Bronchial epithelial cell (primary cell): ENCODE data around the gene AUTS2. TPM values are rescaled to one million over a fixed set of nuclear protein-coding genes. Genes with fewer than 3 reads are reported as not detected.

Experiments used
- DNase-seq: peaks from one replicate; pipeline ENCODE4 v3.0.0-alpha.2; 2010; ENCODE audit warnings: low read depth
- FAIRE-seq: peaks from 2 replicates; lab custom pipeline; 2011; peaks lifted over from hg19 to GRCh38; lab: Jason Lieb, UNC
- H3K27me3 ChIP-seq: 2 replicates; pipeline ENCODE4 v1.5.1; 2011; ENCODE audit warnings: low read length; ENCODE audit not compliant: control insufficient read depth, insufficient read depth
- H3K36me3 ChIP-seq: 2 replicates; pipeline ENCODE4 v1.5.1; 2011; ENCODE audit warnings: low read length; ENCODE audit not compliant: control insufficient read depth, insufficient read depth
- H3K4me3 ChIP-seq: 2 replicates; pipeline ENCODE4 v1.5.1; 2011; ENCODE audit warnings: mild to moderate bottlenecking, low read depth, low read length, control low read depth
- total RNA-seq: library from RNA; depleted of rRNA; stranded (reverse); fragments of >200 nt; gene quantifications from 2 replicates; pipeline ENCODE4 v1.2.1, GENCODE V29; 2014
- TF ChIP-seq, protein P1 (sequence below): IDR thresholded peaks from 2 replicates; pipeline ENCODE4 v1.5.1; 2011; ENCODE audit warnings: mild to moderate bottlenecking, moderate library complexity, low read length, control low read depth, inconsistent platforms; ENCODE audit not compliant: insufficient read depth, severe bottlenecking

AUTS2 gene
- total RNA-seq, 1 donor from 2014 or later: 9.5 TPM

DNA sequence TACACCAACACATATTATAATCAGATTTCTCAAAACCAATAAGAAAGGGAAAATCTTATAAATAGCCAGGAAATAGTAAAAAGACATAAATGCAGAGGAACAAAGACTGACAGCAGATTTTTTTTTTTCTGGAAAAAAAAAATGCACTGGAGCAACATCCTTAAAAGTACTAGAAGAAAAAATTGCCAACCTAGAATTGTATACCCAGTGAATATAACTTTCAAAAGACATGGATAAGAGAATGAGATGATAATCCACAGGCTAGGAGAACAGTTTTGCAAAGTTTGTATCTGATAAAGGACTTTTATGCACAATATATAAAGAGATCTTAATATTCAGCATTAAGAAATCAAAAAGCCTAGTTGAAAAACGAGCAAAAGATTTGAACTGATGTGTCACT lies 554.0 kb downstream of the AUTS2 start:
- H3K4me3 ChIP-seq: no peak overlapping the region
- DNase-seq (no peak), FAIRE-seq (no peak)
- H3K36me3 ChIP-seq: no peaks in the 10 kb centered on the region
- no peaks in the 10 kb centered on the region for H3K27me3 ChIP-seq
- TF ChIP-seq, protein P1, sequence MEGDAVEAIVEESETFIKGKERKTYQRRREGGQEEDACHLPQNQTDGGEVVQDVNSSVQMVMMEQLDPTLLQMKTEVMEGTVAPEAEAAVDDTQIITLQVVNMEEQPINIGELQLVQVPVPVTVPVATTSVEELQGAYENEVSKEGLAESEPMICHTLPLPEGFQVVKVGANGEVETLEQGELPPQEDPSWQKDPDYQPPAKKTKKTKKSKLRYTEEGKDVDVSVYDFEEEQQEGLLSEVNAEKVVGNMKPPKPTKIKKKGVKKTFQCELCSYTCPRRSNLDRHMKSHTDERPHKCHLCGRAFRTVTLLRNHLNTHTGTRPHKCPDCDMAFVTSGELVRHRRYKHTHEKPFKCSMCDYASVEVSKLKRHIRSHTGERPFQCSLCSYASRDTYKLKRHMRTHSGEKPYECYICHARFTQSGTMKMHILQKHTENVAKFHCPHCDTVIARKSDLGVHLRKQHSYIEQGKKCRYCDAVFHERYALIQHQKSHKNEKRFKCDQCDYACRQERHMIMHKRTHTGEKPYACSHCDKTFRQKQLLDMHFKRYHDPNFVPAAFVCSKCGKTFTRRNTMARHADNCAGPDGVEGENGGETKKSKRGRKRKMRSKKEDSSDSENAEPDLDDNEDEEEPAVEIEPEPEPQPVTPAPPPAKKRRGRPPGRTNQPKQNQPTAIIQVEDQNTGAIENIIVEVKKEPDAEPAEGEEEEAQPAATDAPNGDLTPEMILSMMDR: no peak

DNA sequence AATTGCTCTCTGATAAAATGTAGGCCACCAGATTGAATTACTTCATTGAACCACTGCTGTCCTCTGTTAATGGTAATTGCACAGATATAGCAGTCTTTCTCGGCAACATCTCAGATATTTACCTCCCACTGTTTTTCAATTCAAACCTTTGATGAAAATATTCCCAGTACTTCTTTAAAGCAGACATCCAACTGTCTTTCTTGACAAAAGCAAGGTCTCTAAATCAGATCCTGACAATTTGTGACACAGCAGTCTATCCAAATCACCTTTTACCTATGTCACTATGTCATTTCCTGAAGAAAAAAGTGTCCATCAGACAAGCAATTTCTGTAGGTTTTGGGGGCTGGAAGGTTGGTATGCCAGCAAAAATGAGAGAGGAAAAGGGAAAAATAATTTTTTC lies 555.7 kb downstream of the AUTS2 start:
- Histone ChIP-seq H3K36me3 (no peaks in the 10 kb centered on the region), H3K4me3 (no peak overlapping the region), H3K27me3 (no peaks in the 10 kb centered on the region)
- DNase-seq: no peak
- TF ChIP-seq, protein P1: no peak
- no peak for FAIRE-seq

DNA sequence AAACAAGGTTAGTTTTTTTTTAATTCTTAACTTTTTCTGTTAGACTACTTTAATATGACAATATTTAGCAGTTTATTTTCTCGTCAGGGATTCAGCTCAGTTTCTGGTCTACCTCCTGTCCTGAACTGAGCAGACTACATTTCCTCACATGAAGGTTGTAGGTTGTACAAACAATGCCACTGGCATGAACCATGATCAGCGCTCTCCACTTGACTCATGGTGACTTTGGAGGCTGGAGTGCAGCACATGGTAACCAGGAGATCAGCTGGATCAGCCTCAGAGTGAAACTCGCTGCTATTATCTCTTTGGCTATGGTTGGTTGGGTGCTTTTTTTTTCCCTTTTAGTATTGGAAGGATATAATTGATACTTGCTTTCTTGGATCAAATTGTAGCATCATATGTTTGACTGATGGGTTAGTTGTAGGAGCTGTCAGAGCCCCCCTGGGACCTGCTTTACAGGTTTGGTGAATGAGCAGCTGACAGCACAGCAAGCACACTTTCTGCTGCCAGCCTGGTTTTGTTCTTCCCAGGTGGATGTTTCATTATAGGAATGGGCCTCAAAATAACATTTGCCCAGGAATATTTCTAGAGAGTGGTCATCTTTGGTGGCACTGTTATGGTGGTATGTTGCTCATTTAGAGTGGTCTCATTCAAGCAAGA lies 556.4 kb downstream of the AUTS2 start:
- no peak for FAIRE-seq
- no peaks in the 10 kb centered on the region for H3K27me3 ChIP-seq
- no peaks in the 10 kb centered on the region for H3K36me3 ChIP-seq
- TF ChIP-seq, protein P1: no peak
- DNase-seq: no peak
- no peak overlapping the region for H3K4me3 ChIP-seq

DNA sequence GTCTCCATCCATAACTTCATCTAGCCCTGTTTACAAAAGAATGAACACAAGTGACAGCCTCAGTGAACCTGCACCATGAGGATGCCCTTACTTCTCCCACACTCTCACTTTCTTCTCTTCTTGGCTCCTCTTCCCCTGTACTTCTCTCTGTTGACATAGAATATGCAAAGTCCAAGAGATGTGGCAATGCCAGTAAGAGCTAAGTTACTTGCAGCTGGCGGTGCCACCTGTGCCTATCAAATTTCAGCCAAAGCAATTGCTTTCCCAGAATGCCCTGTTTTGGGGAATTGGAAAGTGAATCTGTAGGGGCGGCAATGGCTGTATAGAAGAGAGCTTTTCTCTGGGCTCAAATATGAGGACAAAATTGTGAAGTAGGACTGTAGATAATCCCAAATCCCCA lies 557.8 kb downstream of the AUTS2 start:
- H3K4me3 ChIP-seq: no peak overlapping the region
- no peaks in the 10 kb centered on the region for H3K27me3 ChIP-seq
- DNase-seq (no peak), FAIRE-seq (no peak)
- TF ChIP-seq, protein P1: no peak
- no peaks in the 10 kb centered on the region for H3K36me3 ChIP-seq

DNA sequence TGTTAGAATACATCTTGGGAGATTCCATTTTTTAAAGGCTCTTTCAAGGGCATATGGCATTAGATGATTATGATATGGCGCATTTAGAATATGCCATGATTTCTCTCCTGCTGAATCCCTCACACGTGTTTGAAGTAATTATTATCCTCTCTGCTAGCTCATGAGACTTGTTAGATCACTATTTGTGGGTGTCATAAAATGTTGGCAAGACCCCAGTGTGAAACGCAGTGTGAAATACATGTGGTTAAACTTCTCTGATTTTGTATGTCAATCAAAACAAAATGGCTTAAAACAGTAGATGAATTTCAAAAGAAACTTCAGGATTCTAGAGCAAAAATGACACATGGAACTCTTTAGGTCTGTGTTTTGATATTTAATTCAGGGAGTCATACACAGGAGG lies 560.8 kb downstream of the AUTS2 start:
- Histone ChIP-seq H3K27me3 (no peaks in the 10 kb centered on the region), H3K4me3 (no peak overlapping the region), H3K36me3 (no peaks in the 10 kb centered on the region)
- no peak for FAIRE-seq
- DNase-seq: no peak
- TF ChIP-seq, protein P1: no peak
